K562 (cell line): Measurements from ENCODE around the gene ARID4B. TPM values are rescaled to one million over a fixed set of nuclear protein-coding genes. Genes with fewer than 3 reads are reported as not detected.

Source experiments
- ARID2 ChIP-seq: fragments of 450-650 bp; IDR thresholded peaks from 2 replicates; pipeline ENCODE4 v1.6.1; 2017; ENCODE audit warnings: antibody characterized with exemption, mild to moderate bottlenecking
- FOSL1 ChIP-seq: fragments of 200-800 bp; sonication (Bioruptor generic); conservative IDR thresholded peaks from 2 replicates; pipeline ENCODE4 v1.6.1; 2016; ENCODE audit warnings: missing genetic modification characterization, missing compliant biosample characterization
- HMG20A ChIP-seq: fragments of 450-650 bp; formaldehyde crosslinking; conservative IDR thresholded peaks from 2 replicates; pipeline ENCODE4 v1.4.0; 2020; ENCODE audit warnings: mild to moderate bottlenecking, mixed read lengths
- MAFK ChIP-seq: IDR thresholded peaks from 2 replicates; pipeline ENCODE4 v1.6.1; 2011; ENCODE audit warnings: low read length, improper control_type of control experiment
- MYBL2 ChIP-seq, 2 experiments: fragments of 450-650 bp in 1 of 2; sonication (generic) in 1 of 2; formaldehyde crosslinking in 1 of 2; IDR thresholded peaks; 2 replicates each; pipeline versions ENCODE4 v1.6.1 to v1.8.1; 2017 to 2022; ENCODE audit warnings: borderline replicate concordance in 1 of 2, inconsistent platforms in 1 of 2, low read depth in 1 of 2, mild to moderate bottlenecking in 1 of 2, missing genetic modification reagents in 1 of 2, moderate library complexity in 1 of 2
- RBM25 ChIP-seq: fragments of 200-400 bp; formaldehyde crosslinking; IDR thresholded peaks from 2 replicates; pipeline ENCODE4 v1.6.1; 2018; ENCODE audit warnings: low read length, low read depth, moderate library complexity; ENCODE audit not compliant: severe bottlenecking
- RFX1 ChIP-seq: fragments of 450-650 bp; IDR thresholded peaks from 2 replicates; pipeline ENCODE4 v1.6.1; 2016; ENCODE audit warnings: mild to moderate bottlenecking, moderate library complexity
- SMARCE1 ChIP-seq: fragments of 450-650 bp; IDR thresholded peaks from 2 replicates; pipeline ENCODE4 v1.7.1; 2016; ENCODE audit warnings: mild to moderate bottlenecking
- SUPT5H ChIP-seq: fragments of 450-650 bp; IDR thresholded peaks from 2 replicates; pipeline ENCODE4 v1.6.1; 2016
- WHSC1 ChIP-seq: IDR thresholded peaks from one replicate; pipeline ENCODE4 v1.6.1; 2012; ENCODE audit warnings: low read length, control low read depth, inconsistent platforms
- ZKSCAN1 ChIP-seq: fragments of 150-350 bp; IDR thresholded peaks from 2 replicates; pipeline ENCODE4 v1.6.1; 2016; ENCODE audit warnings: low read depth, low read length
- ZNF175 ChIP-seq: fragments of 200-800 bp; sonication (Bioruptor generic); IDR thresholded peaks from 2 replicates; pipeline ENCODE4 v1.6.1; 2016; ENCODE audit warnings: low read depth, mild to moderate bottlenecking, missing genetic modification characterization, missing compliant biosample characterization
- ZNF217 ChIP-seq: sonication (generic); formaldehyde crosslinking; IDR thresholded peaks from 2 replicates; pipeline ENCODE4 v1.8.0; 2022; ENCODE audit warnings: mild to moderate bottlenecking, missing genetic modification reagents
- ZNF408 ChIP-seq: fragments of 250-450 bp; sonication (Bioruptor Pico); IDR thresholded peaks from 2 replicates; pipeline ENCODE4 v1.4.0; 2020; ENCODE audit warnings: low read depth, mild to moderate bottlenecking, moderate library complexity
- polyA plus RNA-seq, 8 experiments: library from polyadenylated mRNA; depleted of rRNA in 4 of 8; stranded (reverse) in 5 of 8; unstranded in 3 of 8; fragments of >200 nt; fragmentation: Nextera tagmentation in 2 of 8; fragmentation: Illumina TruSeq in 1 of 8; extraction: Ambion mirVana in 2 of 8; extraction: Trizol in 1 of 8; gene quantifications; 2 replicates each; pipeline versions ENCODE4 v1.2.1 to v1.2.3, GENCODE V29; 2011 to 2014; ENCODE audit warnings: inconsistent platforms in 1 of 8, missing spikeins in 1 of 8
- total RNA-seq, 7 experiments: library from RNA; depleted of rRNA in 6 of 7; stranded (reverse); fragments of >200 nt in 6 of 7; fragmentation: Illumina TruSeq in 2 of 7; extraction: Trizol in 2 of 7; gene quantifications; 2 replicates each; pipeline versions ENCODE4 v1.2.1 to v1.2.3, GENCODE V29; 2011 to 2021; ENCODE audit warnings: low replicate concordance in 1 of 7
- TF ChIP-seq, protein P1 (sequence below): sonication (generic); formaldehyde crosslinking; IDR thresholded peaks from 2 replicates; pipeline ENCODE4 v1.5.0; 2020; ENCODE audit warnings: missing genetic modification reagents
- TF ChIP-seq, protein P2 (sequence below): sonication (generic); formaldehyde crosslinking; IDR thresholded peaks from 2 replicates; pipeline ENCODE4 v1.8.0; 2022; ENCODE audit warnings: mild to moderate bottlenecking, missing genetic modification reagents
- TF ChIP-seq, protein P3 (sequence below): fragments of 150-350 bp; IDR thresholded peaks from 2 replicates; pipeline ENCODE4 v1.6.1; 2014; ENCODE audit warnings: low read depth, mild to moderate bottlenecking, low read length, borderline replicate concordance
- TF ChIP-seq, protein P4 (sequence below): IDR thresholded peaks from 2 replicates; pipeline ENCODE4 v1.6.1; 2016; ENCODE audit warnings: missing genetic modification characterization, missing compliant biosample characterization
- TF ChIP-seq, protein P5 (sequence below): fragments of 450-650 bp; IDR thresholded peaks from 2 replicates; pipeline ENCODE4 v1.7.0; 2016; ENCODE audit warnings: borderline replicate concordance

The ARID4B gene
- total and polyA plus RNA-seq, 9 of the 15 experiments (the other 6 are each of a cell fraction or from before 2014, with no cell fraction given) = 8.4 to 38.9 (median 18.5) TPM

DNA sequence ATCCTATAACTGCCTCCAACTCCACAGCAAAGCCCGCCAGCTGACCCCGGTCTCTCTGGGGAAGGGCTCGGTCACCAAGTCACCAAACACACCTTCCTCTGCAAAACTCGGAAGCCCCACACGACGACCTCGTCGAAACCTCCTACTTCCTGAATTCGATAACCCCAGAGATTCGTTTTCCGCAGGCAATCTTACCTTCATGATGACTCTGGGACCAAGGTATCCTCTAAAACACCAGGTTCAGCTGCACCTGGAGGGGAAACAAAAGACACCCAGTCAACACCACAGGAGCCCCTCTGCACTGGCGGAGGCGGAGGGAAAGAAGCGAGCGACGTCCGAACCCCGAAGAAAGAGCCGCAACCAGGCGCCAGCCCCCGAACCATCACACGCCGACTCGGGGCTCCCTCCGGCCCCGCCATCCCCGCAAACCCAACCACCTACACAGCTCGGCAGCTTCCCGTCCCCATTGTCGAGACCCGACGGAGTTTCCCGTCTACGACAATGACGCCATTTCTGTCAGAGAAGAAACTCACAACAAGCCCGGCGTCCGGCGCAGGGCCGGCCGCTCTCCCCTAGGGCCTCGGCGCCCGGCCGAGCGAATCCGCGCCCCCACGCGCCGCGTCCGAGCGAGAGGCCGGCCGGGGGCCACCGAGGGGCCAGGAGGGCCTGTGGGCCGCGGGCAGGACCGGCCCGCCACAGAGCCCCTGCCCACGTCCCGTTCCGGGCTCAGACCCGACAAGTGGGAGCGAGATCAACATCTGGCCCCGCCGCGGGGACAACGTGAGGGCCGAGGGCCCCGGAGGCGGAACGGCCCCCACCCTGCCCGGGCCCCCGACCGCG is 1.0 kb downstream of the ARID4B start (continued):
- TF ChIP-seq FOSL1 (tag) (no peak), ZNF175 (CRISPR knock-in tag) (no peak), RBM25 (no peak), MYBL2 (IDR thresholded peaks at IDR 0.05; ENCODE audit: low read depth) (no peak), MYBL2 (CRISPR knock-in tag; IDR thresholded peaks at IDR 0.05; ENCODE audit: borderline replicate concordance) (no peak), MAFK (no peak), ZNF217 (no peak), RFX1 (no peak), SUPT5H (no peak), HMG20A (CRISPR knock-in tag) (no peak), WHSC1 (no peak), ARID2 (no peak), SMARCE1 (no peak; the same call in 1 of the 2 replicates), ZKSCAN1 (no peak), ZNF408 (no peak)
- TF ChIP-seq, protein P1, sequence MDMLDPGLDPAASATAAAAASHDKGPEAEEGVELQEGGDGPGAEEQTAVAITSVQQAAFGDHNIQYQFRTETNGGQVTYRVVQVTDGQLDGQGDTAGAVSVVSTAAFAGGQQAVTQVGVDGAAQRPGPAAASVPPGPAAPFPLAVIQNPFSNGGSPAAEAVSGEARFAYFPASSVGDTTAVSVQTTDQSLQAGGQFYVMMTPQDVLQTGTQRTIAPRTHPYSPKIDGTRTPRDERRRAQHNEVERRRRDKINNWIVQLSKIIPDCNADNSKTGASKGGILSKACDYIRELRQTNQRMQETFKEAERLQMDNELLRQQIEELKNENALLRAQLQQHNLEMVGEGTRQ = no peak
- TF ChIP-seq, protein P2, sequence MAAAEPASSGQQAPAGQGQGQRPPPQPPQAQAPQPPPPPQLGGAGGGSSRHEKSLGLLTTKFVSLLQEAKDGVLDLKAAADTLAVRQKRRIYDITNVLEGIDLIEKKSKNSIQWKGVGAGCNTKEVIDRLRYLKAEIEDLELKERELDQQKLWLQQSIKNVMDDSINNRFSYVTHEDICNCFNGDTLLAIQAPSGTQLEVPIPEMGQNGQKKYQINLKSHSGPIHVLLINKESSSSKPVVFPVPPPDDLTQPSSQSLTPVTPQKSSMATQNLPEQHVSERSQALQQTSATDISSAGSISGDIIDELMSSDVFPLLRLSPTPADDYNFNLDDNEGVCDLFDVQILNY = peak; percentile 24; the same call in 1 of the 2 replicates
- TF ChIP-seq, protein P3, sequence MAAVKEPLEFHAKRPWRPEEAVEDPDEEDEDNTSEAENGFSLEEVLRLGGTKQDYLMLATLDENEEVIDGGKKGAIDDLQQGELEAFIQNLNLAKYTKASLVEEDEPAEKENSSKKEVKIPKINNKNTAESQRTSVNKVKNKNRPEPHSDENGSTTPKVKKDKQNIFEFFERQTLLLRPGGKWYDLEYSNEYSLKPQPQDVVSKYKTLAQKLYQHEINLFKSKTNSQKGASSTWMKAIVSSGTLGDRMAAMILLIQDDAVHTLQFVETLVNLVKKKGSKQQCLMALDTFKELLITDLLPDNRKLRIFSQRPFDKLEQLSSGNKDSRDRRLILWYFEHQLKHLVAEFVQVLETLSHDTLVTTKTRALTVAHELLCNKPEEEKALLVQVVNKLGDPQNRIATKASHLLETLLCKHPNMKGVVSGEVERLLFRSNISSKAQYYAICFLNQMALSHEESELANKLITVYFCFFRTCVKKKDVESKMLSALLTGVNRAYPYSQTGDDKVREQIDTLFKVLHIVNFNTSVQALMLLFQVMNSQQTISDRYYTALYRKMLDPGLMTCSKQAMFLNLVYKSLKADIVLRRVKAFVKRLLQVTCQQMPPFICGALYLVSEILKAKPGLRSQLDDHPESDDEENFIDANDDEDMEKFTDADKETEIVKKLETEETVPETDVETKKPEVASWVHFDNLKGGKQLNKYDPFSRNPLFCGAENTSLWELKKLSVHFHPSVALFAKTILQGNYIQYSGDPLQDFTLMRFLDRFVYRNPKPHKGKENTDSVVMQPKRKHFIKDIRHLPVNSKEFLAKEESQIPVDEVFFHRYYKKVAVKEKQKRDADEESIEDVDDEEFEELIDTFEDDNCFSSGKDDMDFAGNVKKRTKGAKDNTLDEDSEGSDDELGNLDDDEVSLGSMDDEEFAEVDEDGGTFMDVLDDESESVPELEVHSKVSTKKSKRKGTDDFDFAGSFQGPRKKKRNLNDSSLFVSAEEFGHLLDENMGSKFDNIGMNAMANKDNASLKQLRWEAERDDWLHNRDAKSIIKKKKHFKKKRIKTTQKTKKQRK = no peak
- TF ChIP-seq, protein P4, sequence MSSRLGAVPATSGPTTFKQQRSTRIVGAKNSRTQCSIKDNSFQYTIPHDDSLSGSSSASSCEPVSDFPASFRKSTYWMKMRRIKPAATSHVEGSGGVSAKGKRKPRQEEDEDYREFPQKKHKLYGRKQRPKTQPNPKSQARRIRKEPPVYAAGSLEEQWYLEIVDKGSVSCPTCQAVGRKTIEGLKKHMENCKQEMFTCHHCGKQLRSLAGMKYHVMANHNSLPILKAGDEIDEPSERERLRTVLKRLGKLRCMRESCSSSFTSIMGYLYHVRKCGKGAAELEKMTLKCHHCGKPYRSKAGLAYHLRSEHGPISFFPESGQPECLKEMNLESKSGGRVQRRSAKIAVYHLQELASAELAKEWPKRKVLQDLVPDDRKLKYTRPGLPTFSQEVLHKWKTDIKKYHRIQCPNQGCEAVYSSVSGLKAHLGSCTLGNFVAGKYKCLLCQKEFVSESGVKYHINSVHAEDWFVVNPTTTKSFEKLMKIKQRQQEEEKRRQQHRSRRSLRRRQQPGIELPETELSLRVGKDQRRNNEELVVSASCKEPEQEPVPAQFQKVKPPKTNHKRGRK (tag) = no peak
- TF ChIP-seq, protein P5, sequence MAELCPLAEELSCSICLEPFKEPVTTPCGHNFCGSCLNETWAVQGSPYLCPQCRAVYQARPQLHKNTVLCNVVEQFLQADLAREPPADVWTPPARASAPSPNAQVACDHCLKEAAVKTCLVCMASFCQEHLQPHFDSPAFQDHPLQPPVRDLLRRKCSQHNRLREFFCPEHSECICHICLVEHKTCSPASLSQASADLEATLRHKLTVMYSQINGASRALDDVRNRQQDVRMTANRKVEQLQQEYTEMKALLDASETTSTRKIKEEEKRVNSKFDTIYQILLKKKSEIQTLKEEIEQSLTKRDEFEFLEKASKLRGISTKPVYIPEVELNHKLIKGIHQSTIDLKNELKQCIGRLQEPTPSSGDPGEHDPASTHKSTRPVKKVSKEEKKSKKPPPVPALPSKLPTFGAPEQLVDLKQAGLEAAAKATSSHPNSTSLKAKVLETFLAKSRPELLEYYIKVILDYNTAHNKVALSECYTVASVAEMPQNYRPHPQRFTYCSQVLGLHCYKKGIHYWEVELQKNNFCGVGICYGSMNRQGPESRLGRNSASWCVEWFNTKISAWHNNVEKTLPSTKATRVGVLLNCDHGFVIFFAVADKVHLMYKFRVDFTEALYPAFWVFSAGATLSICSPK = no peak
